Lung microvascular endothelial cell (primary cell): ENCODE data around the gene SLC6A4. TPM values are rescaled to one million over a fixed set of nuclear protein-coding genes. Genes with fewer than 3 reads are reported as not detected.
A peak's percentile ranks its signal among the peaks of the same experiment; 100 is the strongest.
"Not testable (repeated sequence)": the region's sequence is repeated elsewhere in the genome, so short reads cannot be mapped to it uniquely, and the experiment has no call there.

Experiments
- DNase-seq, 2 donors: peaks; one replicate each; pipeline versions ENCODE4 v3.0.0 to v3.0.0-alpha.2; 2010; ENCODE audit warnings: low read depth in 2 of 2
- total RNA-seq: library from RNA; depleted of rRNA; stranded (reverse); fragments of >200 nt; gene quantifications from 2 replicates; pipeline ENCODE4 v1.2.1, GENCODE V29; 2014

SLC6A4 gene
- total RNA-seq, 1 donor from 2014 or later: 5.0 TPM

GRCh38 chr17:30239089-30239462, 3.6 kb upstream of the SLC6A4 start:
- DNase-seq: no peak

- no peak for DNase-seq
Measured at GRCh38 chr17:30238387-30239088, 3.0 kb upstream of the SLC6A4 start.

- DNase-seq: no peak
Measured at GRCh38 chr17:30238003-30238344, 2.5 kb upstream of the SLC6A4 start.

GRCh38 chr17:30237296-30238002, 2.0 kb upstream of the SLC6A4 start:
- no peak for DNase-seq

- peak; percentile 54 to 82 for DNase-seq
Measured at GRCh38 chr17:30236766-30237165, 1.3 kb upstream of the SLC6A4 start.

GRCh38 chr17:30236297-30236624, 764 bp upstream of the SLC6A4 start:
- no peak for DNase-seq

- DNase-seq: no peak
Measured at GRCh38 chr17:30234964-30235363, 533 bp downstream of the SLC6A4 start.

GRCh38 chr17:30234296-30234695, 1.2 kb downstream of the SLC6A4 start:
- no peak for DNase-seq

- no peak for DNase-seq
Measured at GRCh38 chr17:30232824-30233427, 2.6 kb downstream of the SLC6A4 start.

GRCh38 chr17:30232015-30232823, 3.3 kb downstream of the SLC6A4 start:
- DNase-seq: no peak

GRCh38 chr17:30230596-30231125, 4.8 kb downstream of the SLC6A4 start:
- DNase-seq: no peak

GRCh38 chr17:30230009-30230408, 5.5 kb downstream of the SLC6A4 start:
- DNase-seq: not testable (repeated sequence)

GRCh38 chr17:30229012-30229411, 6.5 kb downstream of the SLC6A4 start:
- DNase-seq: no peak

- no peak for DNase-seq
Measured at GRCh38 chr17:30228011-30228410, 7.5 kb downstream of the SLC6A4 start.

GRCh38 chr17:30226878-30227277, 8.6 kb downstream of the SLC6A4 start:
- DNase-seq: no peak

GRCh38 chr17:30225919-30226553, 9.5 kb downstream of the SLC6A4 start:
- no peak for DNase-seq

GRCh38 chr17:30225112-30225511, 10.4 kb downstream of the SLC6A4 start:
- DNase-seq: no peak

- no peak for DNase-seq
Measured at GRCh38 chr17:30224419-30224960, 11.0 kb downstream of the SLC6A4 start.

- DNase-seq: no peak
Measured at GRCh38 chr17:30222721-30223175, 12.7 kb downstream of the SLC6A4 start.

GRCh38 chr17:30222251-30222650, 13.2 kb downstream of the SLC6A4 start:
- DNase-seq: no peak

GRCh38 chr17:30221346-30221745, 14.2 kb downstream of the SLC6A4 start:
- no peak for DNase-seq
